Body of pancreas (tissue), 4 donors: Measurements from ENCODE around the gene VTI1A. TPM values are rescaled to one million over a fixed set of nuclear protein-coding genes. Genes with fewer than 3 reads are reported as not detected.

Experiments
- ATAC-seq: fragments of 150-250 bp; one replicate; pipeline ENCODE4 v1.9.1; 2016
- DNase-seq, 4 donors: peaks; one replicate each; pipeline ENCODE4 v3.0.0-alpha.2; 2019
- H3K27ac ChIP-seq, 4 donors: fragments of 200-600 bp; sonication (generic); 1 replicate in 3 of 4; 2 replicates in 1 of 4; pipeline versions ENCODE4 v1.5.1 to v1.6.1; 2016 to 2019; ENCODE audit warnings: mild to moderate bottlenecking in 1 of 4, mixed read lengths in 1 of 4, moderate library complexity in 1 of 4
- H3K27me3 ChIP-seq, 2 donors: fragments of 200-600 bp; sonication (generic); one replicate each; pipeline ENCODE4 v1.6.0; 2016; ENCODE audit warnings: mild to moderate bottlenecking in 1 of 2
- H3K36me3 ChIP-seq, 2 donors: fragments of 200-600 bp; sonication (generic); replicated peaks in 1 of 2; 2 replicates each; pipeline ENCODE4 v1.5.1; 2016; ENCODE audit warnings: low read depth in 2 of 2; ENCODE audit not compliant: insufficient read depth in 1 of 2
- H3K4me1 ChIP-seq: fragments of 200-600 bp; sonication (generic); one replicate; pipeline ENCODE4 v1.6.0; 2016
- H3K4me3 ChIP-seq, 2 donors: fragments of 200-600 bp; sonication (generic); 1 replicate in 1 of 2; 2 replicates in 1 of 2; pipeline ENCODE4 v1.5.1; 2016 to 2019
- H3K9me3 ChIP-seq, 3 donors: fragments of 200-600 bp; sonication (generic); 1 replicate in 2 of 3; 2 replicates in 1 of 3; pipeline ENCODE4 v1.5.1; 2016
- POLR2A ChIP-seq, 3 donors: fragments of 450-650 bp; IDR thresholded peaks; one replicate each; pipeline ENCODE4 v1.6.1; 2016; ENCODE audit warnings: antibody characterized with exemption in 3 of 3, mild to moderate bottlenecking in 2 of 3
- WGBS, 2 donors: methylation state at CpG; one replicate each; pipeline ENCODE4 v1.1.5; 2017; 5-methylcytosine and 5-hydroxymethylcytosine counted together
- intact Hi-C: fragments of 100-400 bp; cut with DNase I; formaldehyde crosslinking; loops from one replicate; pipeline ENCODE4 v1.15.1; 2023
- total RNA-seq, 2 donors: library from RNA; depleted of rRNA; stranded (reverse); fragments of >200 nt; gene quantifications; one replicate each; pipeline ENCODE4 v1.1.0, GENCODE V29; 2016
- TF ChIP-seq, protein P1 (sequence below), 7 experiments: fragments of 450-650 bp in 4 of 7; fragments of 200-600 bp in 3 of 7; sonication (generic) in 3 of 7; IDR thresholded peaks; one replicate each; pipeline ENCODE4 v1.5.1; 2016 to 2019; ENCODE audit warnings: antibody characterized with exemption in 7 of 7

The VTI1A gene
- total RNA-seq, 2 donors from 2014 or later, result 28.3 to 84.4 TPM

DNA sequence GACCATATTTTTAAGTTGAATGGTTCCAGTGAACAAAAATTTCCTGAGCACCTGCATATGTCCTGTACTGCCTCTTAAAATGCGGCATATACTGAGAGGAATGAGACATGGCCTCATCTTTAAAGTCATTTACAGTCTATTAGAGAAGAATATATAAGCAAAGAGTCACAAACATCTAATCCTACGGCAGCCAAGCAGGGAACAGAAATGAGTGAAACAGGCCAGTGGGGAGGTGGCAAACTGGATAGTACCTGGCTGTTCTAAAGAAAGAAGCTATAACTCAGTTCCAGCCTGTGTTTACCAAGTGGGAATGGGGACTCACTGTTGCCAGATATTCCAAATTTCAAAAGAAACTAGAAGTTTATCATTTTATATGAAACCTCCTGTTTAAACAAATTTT is 211.4 kb downstream of the VTI1A start:
- no peak overlapping the region for H3K27ac ChIP-seq
- 94% methylated on average over 2 of the region's 2 CpGs for WGBS, 2 donors
- H3K9me3 ChIP-seq, result no peaks in the 10 kb centered on the region
- intact Hi-C loops, result no loop called here
- ATAC-seq (no peak), DNase-seq (no peak)
- no peaks in the 10 kb centered on the region for H3K36me3 ChIP-seq
- H3K27me3 ChIP-seq, result no peaks in the 10 kb centered on the region
- peaks cover 6% of the 10 kb centered on the region for H3K4me1 ChIP-seq
- no peak overlapping the region for H3K4me3 ChIP-seq
- TF ChIP-seq, protein P1, sequence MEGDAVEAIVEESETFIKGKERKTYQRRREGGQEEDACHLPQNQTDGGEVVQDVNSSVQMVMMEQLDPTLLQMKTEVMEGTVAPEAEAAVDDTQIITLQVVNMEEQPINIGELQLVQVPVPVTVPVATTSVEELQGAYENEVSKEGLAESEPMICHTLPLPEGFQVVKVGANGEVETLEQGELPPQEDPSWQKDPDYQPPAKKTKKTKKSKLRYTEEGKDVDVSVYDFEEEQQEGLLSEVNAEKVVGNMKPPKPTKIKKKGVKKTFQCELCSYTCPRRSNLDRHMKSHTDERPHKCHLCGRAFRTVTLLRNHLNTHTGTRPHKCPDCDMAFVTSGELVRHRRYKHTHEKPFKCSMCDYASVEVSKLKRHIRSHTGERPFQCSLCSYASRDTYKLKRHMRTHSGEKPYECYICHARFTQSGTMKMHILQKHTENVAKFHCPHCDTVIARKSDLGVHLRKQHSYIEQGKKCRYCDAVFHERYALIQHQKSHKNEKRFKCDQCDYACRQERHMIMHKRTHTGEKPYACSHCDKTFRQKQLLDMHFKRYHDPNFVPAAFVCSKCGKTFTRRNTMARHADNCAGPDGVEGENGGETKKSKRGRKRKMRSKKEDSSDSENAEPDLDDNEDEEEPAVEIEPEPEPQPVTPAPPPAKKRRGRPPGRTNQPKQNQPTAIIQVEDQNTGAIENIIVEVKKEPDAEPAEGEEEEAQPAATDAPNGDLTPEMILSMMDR (IDR thresholded peaks at IDR 0.05), result no peak
- TF ChIP-seq POLR2A (IDR thresholded peaks at IDR 0.05), result no peak

DNA sequence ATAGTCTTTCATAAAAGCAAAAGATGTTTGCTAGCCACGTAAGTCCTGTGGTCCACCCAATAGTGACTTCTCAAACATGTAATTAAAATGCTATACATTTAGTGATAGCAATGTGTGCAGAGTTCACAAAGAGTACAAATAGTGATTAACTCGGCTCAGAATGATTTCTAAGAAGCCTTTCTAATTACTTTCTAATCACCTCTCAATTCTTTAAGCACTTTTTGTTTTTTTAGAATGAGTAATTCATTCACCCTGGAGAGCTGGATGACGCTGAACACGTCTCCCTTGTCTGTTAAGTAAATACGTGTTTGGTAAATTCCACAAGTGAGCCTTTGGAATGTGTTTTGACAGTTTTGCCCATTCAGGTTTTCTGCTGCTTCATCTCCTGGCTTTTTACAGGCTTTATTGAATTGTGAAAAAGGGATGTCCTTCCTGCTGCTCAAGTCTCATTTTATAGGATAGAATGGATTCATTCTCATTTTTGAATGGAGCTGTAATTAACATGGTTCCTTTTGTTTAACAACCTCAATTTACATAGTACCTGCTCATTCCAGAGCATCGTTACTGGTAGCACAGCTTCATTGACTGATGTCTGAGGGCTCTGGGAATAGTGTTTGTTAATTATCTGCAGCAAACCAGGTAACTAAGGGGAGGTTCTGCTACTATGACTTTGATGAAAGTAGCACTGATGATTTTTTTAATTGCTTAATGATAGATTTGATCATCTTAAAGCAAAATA is 212.1 kb downstream of the VTI1A start:
- no peaks in the 10 kb centered on the region for H3K27me3 ChIP-seq
- DNase-seq (no peak), ATAC-seq (peak; percentile 50)
- H3K36me3 ChIP-seq, result no peaks in the 10 kb centered on the region
- H3K27ac ChIP-seq, result no peak overlapping the region
- WGBS, 2 donors, result 59 to 67% methylated on average over 6 of the region's 6 CpGs
- no peak overlapping the region for H3K4me3 ChIP-seq
- intact Hi-C loops, result no loop called here
- peaks cover 6% of the 10 kb centered on the region for H3K4me1 ChIP-seq
- no peak for TF ChIP-seq POLR2A (IDR thresholded peaks at IDR 0.05)
- TF ChIP-seq, protein P1 (IDR thresholded peaks at IDR 0.05), result no peak
- no peaks in the 10 kb centered on the region for H3K9me3 ChIP-seq

DNA sequence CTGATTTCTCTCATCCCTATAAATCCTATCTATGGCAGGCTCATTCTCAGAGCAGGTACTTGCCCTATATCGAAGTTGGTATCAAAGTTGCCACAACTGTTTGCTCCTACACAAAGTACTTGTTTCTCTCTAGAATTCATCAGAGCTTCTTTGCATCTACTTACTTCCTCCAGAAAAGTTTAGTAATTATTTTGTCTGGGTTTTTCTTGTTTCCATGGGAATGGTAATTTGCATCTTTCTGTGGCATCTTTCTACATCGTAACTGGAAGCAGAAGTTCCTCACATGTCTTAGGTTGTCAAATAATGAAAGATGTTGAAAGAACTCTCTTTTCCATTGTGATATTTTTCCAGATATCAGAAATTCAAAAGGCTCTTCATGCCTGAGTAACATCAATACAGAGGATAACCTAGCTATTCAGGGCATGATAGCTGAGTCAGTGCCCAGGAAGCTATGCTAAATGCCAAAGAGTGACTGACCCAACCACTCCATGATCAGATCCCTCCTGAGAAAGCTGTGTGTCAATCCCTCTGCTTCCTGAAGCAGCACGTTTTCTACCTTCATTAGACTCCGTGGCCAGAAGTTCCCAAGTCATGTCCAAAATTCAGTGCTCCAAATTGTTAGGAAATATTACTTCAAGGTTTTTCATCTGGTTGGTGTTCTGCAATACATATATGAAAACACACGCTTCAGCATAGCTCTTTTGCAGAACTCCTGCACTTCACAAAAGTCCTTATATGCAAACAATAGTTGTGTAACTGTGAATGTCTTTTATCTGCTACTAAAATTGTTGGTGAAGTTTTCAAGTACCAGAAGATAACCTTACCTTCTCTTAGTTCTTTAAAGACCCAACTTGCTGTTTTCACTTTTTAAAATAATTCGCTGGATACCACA is 216.5 kb downstream of the VTI1A start:
- Histone ChIP-seq H3K36me3 (no peaks in the 10 kb centered on the region), H3K27me3 (no peaks in the 10 kb centered on the region), H3K9me3 (no peaks in the 10 kb centered on the region), H3K27ac (no peak overlapping the region), H3K4me3 (no peak overlapping the region), H3K4me1 (no peaks in the 10 kb centered on the region)
- DNase-seq (no peak), ATAC-seq (no peak)
- intact Hi-C loops, result no loop called here
- 90 to 95% methylated on average over 6 of the region's 6 CpGs for WGBS, 2 donors
- TF ChIP-seq, protein P1 (IDR thresholded peaks at IDR 0.05), result no peak
- no peak for TF ChIP-seq POLR2A (IDR thresholded peaks at IDR 0.05)

DNA sequence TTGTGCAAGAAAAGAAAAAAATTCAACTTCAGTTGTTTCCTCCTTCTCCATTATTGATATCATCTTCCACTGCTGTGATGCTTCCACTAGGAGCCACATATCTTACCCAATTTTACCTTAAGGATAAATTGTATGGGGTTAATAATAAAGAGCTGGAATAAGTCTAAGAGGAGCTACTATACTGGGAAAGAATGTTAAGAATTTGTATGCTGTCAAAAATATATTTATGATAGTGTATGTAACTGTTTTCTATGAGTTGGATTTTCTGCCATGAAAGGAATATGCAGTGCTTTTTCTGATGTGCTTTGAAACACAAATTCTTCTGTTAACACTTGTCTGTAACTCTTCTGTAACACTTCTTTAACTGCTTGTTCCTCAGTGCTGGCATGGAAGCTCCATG is 219.1 kb downstream of the VTI1A start:
- no peak for ATAC-seq
- DNase-seq, result no peak
- no peaks in the 10 kb centered on the region for H3K27me3 ChIP-seq
- no peaks in the 10 kb centered on the region for H3K4me1 ChIP-seq
- TF ChIP-seq, protein P1 (IDR thresholded peaks at IDR 0.05), result no peak
- no peak for TF ChIP-seq POLR2A (IDR thresholded peaks at IDR 0.05)
- no peak overlapping the region for H3K27ac ChIP-seq
- intact Hi-C loops, result no loop called here
- no peak overlapping the region for H3K4me3 ChIP-seq
- no peaks in the 10 kb centered on the region for H3K9me3 ChIP-seq
- no peaks in the 10 kb centered on the region for H3K36me3 ChIP-seq
